HG03469 (cell line): ENCODE data around the gene TBCE.

ENCODE experiments used
- ATAC-seq: cut with Tn5 transposase; IDR thresholded peaks from one replicate; pipeline ENCODE4 v1.9.1; 2021; ENCODE audit warnings: mild to moderate bottlenecking, moderate library complexity, moderate number of reproducible peaks; ENCODE audit not compliant: unreplicated experiment

The TBCE gene

DNA sequence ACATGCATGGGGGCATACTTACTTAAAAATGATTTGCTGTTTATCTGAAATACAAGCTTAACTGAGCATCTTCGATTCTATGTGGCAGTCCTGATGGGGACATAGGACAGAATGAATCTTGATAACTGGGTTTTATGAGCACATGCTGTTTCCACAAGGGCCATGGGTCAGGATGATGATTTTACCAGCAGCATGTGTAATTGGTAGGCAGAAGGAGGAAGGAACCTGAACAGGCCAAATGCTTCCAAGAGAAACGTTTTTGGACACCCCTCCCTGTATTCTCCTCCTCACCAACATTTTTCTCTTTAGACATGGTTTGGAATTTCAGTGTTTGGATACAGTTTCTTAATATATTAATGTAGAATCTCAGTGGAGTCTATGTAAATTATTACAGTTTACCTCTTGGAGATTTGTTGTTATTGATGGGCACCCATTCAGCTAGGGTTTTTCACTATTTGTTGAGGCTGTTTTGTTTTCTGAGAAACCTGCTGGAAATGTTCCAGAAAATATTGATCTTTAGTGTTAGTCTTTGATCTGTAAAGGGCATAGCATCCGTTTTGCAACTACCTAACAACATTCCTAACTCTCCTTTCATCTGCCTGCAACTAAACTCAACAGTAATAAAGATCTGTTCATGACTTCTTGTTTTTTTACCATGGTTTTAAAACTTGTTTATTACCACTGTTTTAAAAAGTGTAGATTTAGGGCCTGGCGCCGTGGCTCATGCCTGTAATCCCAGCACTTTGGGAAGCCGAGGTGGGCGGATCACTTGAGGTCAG is 42.0 kb downstream of the TBCE start:
- ATAC-seq, result no peak

DNA sequence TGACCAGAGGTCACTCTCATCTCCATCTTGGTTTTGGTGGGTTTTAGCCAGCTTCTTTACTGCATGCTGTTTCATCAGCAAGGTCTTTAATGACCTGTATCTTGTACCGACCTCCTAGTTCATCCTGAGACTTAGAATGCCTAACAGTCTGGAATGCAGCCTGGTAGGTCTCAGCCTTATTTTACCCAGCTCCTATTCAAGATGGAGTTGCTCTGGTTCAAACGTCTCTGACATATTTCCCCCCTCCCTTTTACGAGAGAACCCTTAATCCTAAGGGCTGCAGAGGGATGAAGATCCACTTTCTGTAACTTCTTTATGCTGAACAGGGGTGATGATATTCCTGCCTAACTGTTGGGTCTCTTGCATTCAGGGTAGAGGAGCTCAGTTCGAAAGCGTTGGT is 43.2 kb downstream of the TBCE start:
- no peak for ATAC-seq

DNA sequence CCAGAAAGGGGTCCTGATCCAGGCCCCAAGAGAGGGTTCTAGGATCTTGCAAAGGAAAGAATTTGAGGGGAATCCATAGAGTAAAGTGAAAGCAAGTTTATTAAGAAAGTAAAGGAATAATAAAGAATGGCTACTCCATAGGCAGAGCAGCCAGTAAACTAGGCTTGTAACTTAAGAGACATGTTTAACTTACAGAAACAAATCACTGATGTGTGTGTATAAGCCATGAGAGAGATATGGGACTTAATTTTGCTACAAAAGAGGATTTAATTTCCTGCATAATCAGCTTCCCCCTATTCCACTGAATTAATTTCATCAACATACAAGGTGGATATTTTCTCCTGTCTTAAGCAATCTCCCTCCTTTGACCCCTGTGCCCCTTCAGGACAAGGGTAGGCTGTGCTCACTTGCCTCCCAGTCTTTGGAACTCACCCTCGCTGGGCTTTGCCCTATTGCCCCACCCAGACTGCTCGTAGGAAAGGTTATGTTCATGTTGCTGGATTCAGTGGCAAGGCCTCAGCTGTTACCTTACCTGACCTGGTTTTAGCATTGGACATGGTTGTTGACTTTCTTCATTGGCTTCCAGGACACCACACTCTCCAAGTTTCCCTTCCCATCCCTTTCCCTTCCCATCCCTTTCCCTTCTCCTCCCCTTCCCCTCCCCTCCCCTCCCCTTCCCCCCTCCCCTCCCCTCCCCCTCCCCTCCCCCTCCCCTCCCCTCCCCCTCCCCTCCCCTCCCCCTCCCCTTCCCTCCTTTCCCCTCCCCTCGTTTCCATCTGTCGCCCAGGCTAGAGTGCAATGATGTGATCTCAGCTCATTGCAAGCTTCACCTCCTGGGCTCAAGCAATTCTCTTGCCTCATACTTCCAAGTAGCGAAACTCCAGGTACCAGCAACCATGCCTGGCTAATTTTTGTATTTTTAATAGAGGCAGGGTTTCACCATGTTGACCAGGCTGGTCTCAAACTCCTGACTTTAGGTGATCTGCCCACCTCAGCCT is 44.6 kb downstream of the TBCE start:
- ATAC-seq, result no peak

DNA sequence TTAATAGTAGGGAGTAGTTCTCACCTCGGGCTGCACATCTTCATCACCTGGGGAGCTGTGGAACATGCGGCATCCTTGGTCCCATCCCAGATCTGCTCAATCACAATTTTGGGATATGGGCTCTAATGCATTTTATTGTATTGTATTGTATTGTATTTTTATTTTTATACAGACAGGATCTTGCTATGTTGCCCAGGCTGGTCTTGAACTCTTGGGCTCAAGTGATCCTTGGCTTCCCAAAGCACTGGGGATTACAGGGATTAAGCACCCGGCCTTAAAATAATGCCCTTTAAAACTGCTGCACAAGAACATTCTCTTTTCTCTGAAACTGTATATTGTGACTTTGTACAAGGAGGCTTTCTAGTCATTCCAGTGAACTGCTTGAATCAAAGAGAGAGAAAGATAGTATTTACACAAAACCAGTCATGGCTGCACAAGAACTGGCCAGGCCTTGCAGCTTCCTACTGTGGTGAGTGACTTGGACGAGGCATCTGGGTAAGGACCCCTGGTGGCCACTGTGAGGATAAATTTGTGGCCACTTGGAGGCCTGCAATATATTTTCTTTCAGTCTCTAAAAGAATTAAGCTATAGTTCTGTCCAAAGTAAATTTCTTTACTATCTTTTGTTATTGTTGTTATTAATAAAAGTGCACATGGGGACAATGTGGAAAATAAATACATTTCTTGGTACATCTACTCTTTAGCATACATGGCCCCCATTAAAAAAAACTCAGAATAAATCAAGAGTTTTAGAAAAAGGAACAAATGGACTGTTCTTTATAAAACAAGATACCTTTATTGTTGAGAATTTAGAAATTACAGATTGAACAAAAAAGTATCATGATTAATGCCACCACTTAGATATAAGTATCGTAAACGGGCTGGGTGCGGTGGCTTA is 48.0 kb downstream of the TBCE start:
- ATAC-seq, result peak; percentile 55

DNA sequence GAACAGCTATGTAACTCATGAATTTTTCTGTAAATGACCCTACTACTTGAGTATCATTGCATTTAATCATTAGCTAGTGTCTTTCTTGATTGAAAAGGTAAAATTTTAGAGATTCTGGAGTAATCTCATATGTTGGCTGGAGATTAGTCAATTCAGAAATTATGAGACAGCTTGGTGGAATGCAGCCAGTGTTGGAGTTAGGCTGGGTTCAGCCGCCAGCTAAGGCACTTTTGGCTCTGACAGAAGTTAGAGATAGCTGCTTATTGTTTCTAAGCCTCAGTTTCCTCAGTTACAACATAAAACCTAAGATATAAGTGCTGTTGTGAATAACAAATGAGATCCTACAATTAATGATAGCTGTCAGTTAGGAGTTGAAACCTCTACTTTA is 49.4 kb downstream of the TBCE start:
- ATAC-seq, result no peak

DNA sequence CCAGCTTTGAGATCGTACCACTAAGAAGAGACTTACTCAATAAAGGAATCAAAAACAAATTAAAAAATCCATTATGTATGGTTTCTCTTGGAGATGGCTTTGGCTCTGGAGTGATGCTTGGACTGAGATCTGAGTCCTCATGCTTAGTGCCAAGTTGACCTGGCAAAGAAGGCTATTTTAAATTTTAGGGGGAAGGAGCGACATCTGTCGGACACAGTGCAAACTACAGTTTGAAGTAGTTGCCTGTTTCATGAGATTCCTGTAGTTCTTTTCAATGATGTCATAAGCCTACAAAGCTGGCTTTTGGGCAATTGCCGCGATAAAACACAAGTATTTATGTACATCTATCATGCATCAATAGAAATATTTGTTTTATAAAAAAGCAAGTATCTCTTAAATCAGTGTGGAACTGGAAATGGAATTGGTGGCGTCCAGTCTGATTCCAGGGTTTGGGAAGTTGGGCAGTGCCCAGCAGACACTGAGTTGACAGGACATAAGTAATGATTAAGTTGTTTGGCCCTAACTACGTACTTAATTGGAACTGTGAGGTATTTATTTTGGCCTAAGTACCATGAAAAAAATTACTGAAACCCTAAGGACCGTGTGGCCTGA is 50.0 kb downstream of the TBCE start:
- peak; percentile 46 for ATAC-seq

DNA sequence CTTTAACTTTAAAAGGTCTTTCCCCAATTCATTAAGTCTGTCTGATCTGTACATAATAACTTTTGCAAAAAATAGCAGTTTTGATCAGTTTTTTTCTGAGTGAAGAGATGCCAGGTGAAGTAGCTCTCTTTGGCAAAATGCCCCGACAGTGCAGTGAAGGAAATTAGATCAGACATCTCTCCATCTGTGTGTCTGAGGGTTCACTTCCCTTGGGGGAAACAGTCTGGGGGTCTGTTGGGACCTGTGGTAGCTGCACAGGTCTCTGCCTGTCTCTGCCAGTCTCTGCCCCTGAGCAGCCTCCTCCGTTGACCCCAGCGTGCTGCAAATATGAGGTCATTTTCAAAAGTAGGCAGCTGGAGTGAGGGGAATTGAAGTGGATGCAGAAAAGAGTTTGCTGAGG is 54.5 kb downstream of the TBCE start:
- no peak for ATAC-seq

DNA sequence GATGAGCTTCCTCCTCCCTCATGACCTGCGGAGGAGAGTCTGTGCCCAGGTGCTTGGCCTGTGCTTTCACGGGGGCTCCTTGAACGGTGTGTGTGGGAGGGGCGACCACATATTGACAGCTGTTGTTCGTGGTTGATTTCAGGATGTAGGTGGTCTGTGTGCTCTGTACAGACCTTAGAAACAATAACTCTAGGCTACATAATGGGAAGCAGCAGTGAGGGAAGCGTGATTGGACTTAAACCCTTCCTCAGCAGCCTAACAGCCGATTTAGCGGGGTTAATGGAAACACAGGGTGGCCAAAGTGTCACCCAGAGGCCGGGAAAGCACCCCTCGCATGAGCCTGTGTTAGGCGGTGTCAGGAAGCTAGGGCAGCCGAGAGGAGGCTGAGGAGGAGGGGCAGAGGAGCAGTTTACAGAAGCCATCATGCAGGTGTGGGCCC is 56.0 kb downstream of the TBCE start:
- ATAC-seq, result no peak

DNA sequence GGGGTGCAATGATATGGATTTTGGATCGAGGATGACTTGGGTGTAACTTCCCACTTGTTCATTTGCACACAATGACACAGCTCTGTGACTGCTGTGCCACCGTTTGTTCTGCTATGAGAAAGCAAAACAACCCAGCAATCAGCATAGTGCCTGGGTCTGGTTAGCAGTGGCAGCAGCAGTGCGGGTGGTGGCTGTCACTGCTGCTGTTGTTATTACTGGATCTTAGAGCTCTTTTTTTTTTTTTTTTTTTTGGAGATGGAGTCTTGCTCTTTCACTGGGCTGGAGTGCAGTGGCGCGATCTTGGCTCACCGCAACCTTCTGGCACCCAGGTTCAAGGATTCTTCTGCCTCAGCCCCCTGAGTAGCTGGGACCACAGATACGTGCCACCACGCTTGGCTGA is 56.9 kb downstream of the TBCE start:
- ATAC-seq, result no peak

DNA sequence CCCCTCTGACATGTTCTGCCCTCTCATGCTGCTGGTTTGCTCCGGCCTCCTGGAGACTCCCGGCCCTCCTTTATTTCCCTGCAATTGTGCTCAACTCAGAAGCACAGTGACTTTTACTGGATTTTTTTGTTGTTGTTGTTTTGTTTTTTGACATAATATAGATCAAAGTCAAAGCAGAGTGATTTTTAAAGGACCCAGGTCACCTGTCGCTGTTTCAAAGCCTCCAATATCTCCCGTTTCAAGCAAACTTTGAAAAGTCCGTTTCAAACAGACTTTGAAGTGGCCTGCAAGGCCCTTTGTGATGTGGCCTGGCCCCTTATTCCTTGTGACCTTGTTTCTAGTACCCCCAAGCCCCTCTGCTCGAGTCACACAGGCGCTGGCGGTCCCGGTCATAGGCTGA is 58.1 kb downstream of the TBCE start:
- no peak for ATAC-seq

DNA sequence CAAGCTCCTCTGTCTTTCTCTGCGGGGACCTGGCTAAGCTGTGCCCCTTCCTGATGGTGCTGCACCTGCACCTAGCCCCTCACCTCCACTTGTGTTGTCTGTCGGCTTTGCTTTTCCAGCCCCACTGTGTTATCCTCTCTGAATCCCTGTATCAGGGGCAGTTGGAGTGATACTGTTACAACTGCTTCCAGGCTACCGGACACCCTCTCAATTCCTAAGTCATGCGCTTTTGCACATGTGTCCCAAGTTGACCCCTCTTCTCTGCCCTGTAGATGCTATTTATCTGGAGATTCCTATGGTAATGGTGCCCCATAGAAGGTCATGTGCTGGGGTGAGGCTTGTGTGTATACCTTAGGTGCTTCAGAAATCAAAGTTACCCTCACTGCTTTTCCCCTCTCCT is 58.9 kb downstream of the TBCE start:
- ATAC-seq, result no peak

DNA sequence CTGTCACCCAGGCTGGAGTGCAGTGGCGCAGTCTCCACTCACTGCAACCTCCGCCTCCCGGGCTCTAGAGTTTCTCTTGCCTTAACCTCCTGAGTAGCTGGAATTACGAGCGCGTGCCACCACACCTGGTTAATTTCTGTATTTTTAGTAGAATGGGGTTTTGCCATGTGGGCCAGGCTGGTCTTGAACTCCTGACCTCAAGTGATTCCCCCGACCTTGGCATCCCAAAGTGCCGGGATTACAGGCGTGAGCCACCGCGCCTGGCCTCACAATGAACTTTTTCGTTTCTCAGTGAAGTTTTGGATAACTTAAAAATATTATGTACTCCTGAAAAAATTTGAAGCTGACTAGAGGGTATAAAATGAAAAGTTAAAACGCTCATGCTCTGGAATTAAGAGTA is 59.5 kb downstream of the TBCE start:
- no peak for ATAC-seq

DNA sequence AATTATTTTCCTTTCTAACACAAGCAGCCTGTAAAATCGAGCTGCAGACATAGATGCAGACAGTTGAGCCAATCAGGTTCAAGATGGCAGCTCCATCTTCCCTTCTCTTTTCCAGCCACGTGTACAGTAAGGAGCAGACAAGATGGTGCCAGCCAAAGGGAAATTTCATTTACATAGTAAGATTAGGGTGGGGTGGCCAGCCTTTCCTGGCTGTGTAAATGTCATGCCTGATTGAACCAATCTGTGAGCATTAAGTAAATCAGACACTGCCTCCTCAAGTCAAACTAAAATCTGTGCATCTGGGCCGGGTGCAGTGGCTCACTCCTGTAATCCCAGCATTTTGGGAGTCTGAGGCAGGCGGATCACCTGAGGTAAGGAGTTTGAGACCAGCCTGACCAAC is 60.2 kb downstream of the TBCE start:
- ATAC-seq, result no peak

DNA sequence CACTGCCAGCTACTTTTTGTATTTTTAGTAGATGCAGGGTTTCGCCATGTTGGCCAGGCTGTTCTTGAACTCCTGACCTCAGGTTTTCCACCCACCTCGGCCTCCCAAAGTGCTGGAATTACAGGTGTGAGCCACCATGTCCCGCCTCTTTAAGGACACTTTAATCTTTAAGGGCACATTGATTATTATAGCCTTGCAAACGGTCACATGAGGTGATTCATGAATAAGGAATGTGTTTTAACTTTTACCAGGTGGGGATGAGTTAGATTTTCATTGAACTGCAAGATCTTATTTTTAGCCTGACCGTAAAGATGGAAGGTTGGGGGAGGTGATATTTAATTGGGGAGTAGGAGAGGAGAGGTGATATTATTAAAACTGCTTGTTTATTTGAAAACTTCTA is 61.9 kb downstream of the TBCE start:
- ATAC-seq, result no peak

DNA sequence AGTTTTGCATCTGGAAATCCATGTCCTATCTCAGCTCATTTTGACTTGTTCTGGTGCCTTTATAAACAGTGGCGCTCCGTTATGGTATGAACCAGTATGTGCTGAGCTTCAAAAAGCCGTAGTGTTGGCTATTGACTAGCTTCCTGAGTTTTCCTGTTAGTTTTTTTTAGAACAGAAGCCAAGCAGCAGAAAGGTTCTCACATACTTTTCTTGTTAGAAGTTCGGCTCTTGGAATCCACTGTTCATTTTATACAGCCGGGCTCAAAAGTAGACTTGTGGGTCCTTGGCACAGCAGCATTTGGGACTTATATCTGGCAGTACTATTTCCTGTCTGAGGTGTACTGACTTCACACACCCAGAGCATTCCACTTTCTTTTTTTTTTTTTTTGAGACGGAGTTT is 63.8 kb downstream of the TBCE start:
- ATAC-seq, result no peak

DNA sequence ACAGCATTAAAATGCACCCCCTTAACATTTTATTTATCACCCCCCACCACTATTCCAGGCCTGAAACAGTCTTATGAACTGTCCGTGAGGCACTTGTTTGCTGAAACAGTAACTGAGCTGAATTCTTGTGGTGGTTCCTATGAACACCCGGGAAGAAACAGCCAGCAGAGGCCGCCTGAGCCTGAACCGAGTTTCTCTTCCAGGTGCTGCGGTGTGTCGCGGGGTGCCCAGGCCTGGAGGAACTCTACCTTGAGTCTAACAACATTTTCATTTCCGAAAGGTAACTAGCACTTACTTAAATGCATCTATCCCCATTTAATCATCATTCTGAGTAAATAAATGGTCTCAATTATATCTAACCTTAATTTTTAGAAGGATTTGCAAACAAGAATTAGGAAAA is 66.8 kb downstream of the TBCE start:
- ATAC-seq, result no peak

DNA sequence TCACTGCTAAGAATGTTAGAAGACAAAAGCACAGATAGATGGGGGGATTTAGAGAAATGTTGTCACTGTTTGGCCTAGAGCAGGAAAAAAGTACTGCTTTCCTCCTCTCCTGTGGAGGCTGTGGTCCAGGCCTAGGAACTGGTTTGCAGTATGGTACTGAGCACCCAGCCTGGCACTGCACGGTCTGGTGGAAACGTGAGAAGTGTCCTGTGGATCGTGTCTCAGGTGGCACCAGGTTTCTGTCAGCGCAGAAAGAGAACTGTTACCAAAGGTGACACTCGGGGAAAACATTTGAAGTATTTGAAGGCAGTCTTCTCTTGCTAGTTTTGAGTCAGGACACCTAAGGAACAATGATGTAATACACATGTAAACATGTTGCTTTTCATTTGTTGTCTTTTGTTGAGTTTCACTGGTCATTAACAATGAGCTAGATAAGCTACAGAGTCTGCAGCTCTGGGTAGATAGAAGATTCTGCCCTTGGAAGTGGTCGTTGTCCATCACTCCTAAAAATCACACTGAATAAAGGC is 74.0 kb downstream of the TBCE start:
- ATAC-seq, result no peak

DNA sequence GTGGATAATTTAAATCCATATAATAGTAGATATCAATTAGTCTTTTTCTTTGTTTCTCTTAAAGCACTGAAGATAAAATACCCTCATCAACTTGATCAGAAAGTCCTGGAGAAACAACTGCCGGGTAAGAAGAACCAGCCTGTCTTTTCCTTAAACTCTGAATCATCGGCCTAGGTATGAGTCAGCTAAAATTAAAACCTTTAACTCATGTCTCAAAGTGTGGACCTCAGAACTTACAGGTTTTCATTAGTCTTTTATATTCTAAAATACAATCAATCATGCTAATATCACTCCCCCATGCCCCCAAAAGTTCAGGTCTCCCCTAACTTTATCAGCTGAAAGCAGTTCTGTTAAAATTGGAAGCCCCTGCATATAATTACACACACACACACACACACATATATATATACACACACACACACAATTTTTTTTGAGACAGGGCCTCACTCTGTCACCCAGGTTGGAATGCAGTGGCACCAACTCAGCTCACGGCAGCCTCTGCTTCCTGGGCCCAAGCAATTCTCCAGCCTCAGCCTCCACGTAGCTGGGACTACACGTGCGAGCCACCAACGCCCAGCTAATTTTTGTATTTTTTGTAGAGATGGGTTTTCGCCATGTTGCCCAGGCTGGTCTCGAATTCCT is 75.7 kb downstream of the TBCE start:
- no peak for ATAC-seq

DNA sequence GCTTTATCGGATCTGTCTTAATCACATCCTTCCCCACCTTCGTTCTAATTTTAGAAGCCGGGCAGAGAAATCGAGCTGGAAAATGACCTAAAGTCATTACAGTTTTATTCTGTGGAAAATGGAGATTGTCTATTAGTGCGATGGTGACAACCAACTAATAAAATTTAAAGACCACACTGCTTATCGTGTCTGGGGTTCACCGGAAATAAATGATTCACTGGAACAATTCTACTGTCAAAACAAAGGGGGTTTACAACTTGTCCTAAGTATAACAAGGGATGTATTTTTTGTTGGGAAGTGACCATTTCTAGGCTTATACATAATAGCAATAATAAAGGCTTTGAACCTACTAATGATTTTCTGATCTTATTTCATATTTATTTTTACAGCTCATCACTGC is 81.4 kb downstream of the TBCE start:
- no peak for ATAC-seq

DNA sequence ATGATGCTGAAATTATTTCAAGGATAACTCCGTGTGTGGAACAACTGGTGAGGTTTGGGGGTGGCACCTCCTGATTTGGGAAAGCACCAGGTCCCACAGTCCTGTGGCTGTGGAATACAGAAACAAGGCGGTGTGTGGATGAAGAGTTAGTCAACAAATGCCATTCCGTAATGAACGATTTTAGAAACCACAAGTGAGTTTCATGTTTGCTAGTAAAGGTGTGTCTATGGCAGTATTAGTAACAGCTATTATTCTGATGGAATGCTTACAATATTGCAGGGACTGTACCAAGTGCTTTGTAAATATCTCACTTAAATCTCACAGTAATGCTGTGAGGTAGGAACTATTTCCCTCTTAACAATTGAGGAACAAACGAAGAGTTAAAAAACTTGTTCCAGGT is 83.2 kb downstream of the TBCE start:
- ATAC-seq, result no peak
